Erythroblast (primary cell): ENCODE measurements around the gene SSRP1.
A peak's percentile ranks its signal among the peaks of the same experiment; 100 is the strongest.
"Not testable (repeated sequence)": the region's sequence is repeated elsewhere in the genome, so short reads cannot be mapped to it uniquely, and the experiment has no call there.

Experiments
- DNase-seq, 2 experiments: peaks; one replicate each; lab custom pipeline; 2025; lab: John Stamatoyannopoulos, UW
- GATA1 ChIP-seq: IDR thresholded peaks from 2 replicates; pipeline ENCODE4 v1.6.1; 2011; ENCODE audit warnings: low read depth, mild to moderate bottlenecking, control low read depth, low read length, moderate library complexity
- POLR2A ChIP-seq: IDR thresholded peaks from 2 replicates; pipeline ENCODE4 v1.6.1; 2011; ENCODE audit warnings: mild to moderate bottlenecking, low read length

Gene SSRP1

GRCh38 chr11:57339328-57339727, 3.6 kb upstream of the SSRP1 start:
- TF ChIP-seq GATA1: no peak
- no peak for TF ChIP-seq POLR2A
- no peak for DNase-seq

GRCh38 chr11:57338142-57338541, 2.5 kb upstream of the SSRP1 start, which contains the start of gene P2RX3:
TSS of gene P2RX3 (plus strand) at chr11:57338352. CDS start at chr11:57338551, 199 bp downstream.
- TF ChIP-seq GATA1 (no peak), POLR2A (no peak)
- no peak for DNase-seq

GRCh38 chr11:57336856-57337255, 1.2 kb upstream of the SSRP1 start:
- not testable (repeated sequence) for DNase-seq

- no peak for DNase-seq
- no peak for TF ChIP-seq POLR2A
- no peak for TF ChIP-seq GATA1
These were observed 497 bp upstream of the SSRP1 start for GRCh38 chr11:57336111-57336666.

- no peak for DNase-seq
- no peak for TF ChIP-seq POLR2A
- TF ChIP-seq GATA1: no peak
These were observed 709 bp downstream of the SSRP1 start for GRCh38 chr11:57335023-57335342.

- DNase-seq: no peak
- TF ChIP-seq POLR2A (no peak), GATA1 (no peak)
These were observed 2.8 kb downstream of the SSRP1 start for GRCh38 chr11:57332694-57333440.

GRCh38 chr11:57331720-57332119, 4.0 kb downstream of the SSRP1 start:
- TF ChIP-seq GATA1 (no peak), POLR2A (no peak)

GRCh38 chr11:57330029-57330428, 5.7 kb downstream of the SSRP1 start:
- TF ChIP-seq POLR2A (no peak), GATA1 (no peak)
- DNase-seq: no peak

More at GRCh38 chr11:57331720-57332119, 4.0 kb downstream of the SSRP1 start:
- DNase-seq: no peak

GRCh38 chr11:57327721-57328120, 8.0 kb downstream of the SSRP1 start:
- TF ChIP-seq GATA1 (no peak), POLR2A (no peak)
- DNase-seq: no peak

GRCh38 chr11:57325735-57326048, 10.0 kb downstream of the SSRP1 start:
- DNase-seq: peak in 1 of 2 experiments; percentile 52

GRCh38 chr11:57324886-57325734, 10.6 kb downstream of the SSRP1 start, which contains the start of gene TNKS1BP1:
TSS of gene TNKS1BP1 (minus strand) at chr11:57324952. CDS start at chr11:57321885, 3,067 bp downstream.
- peak; percentile 95 to 97 for DNase-seq
- no peak for TF ChIP-seq GATA1
- peak; percentile 79 for TF ChIP-seq POLR2A

More at GRCh38 chr11:57325735-57326048, 10.0 kb downstream of the SSRP1 start:
- TF ChIP-seq POLR2A (no peak), GATA1 (no peak)

GRCh38 chr11:57324154-57324885, 11.4 kb downstream of the SSRP1 start:
- peak; percentile 61 to 69 for DNase-seq
- TF ChIP-seq GATA1 (no peak), POLR2A (no peak)

- no peak for DNase-seq
- TF ChIP-seq GATA1 (no peak), POLR2A (no peak)
These were observed 11.9 kb downstream of the SSRP1 start for GRCh38 chr11:57323855-57324153.
